Endothelial cell of umbilical vein (primary cell): ENCODE results near the gene PDE7B. TPM values are rescaled to one million over a fixed set of nuclear protein-coding genes. Genes with fewer than 3 reads are reported as not detected.

Experiments
- BruUV-seq: library from RNA; stranded (reverse); fragments of 400-500 nt; replicated peaks from 2 replicates; lab custom pipeline; 2021; lab: Mats Ljungman, UMichigan
- CTCF ChIA-PET: fragments of 300-600, 350-600 bp; sonication (Branson Sonifier 250); formaldehyde crosslinking; loops from one replicate; lab custom pipeline; 2021; ENCODE audit warnings: antibody characterized with exemption, inconsistent platforms; lab: Charles Lee
- POLR2A ChIA-PET: fragments of 300-600, 350-600 bp; sonication (Branson Sonifier 250); formaldehyde crosslinking; loops from one replicate; lab custom pipeline; 2021; ENCODE audit warnings: antibody characterized with exemption, inconsistent platforms; lab: Charles Lee
- DNase-seq: peaks from one replicate; pipeline ENCODE4 v3.0.0-alpha.2; 2011; ENCODE audit warnings: low read depth, low spot score
- FAIRE-seq: peaks from 2 replicates; lab custom pipeline; 2011; peaks lifted over from hg19 to GRCh38; lab: Jason Lieb, UNC
- H2AFZ ChIP-seq: 2 replicates; pipeline ENCODE4 v1.6.0; 2012; ENCODE audit warnings: low read depth, low read length, control low read depth, inconsistent platforms
- H3K27ac ChIP-seq: 2 replicates; pipeline ENCODE4 v1.5.1; 2011; ENCODE audit warnings: low read depth, mild to moderate bottlenecking, control low read depth, low read length, moderate library complexity; ENCODE audit not compliant: insufficient read depth
- H3K27me3 ChIP-seq, 2 experiments: 2 replicates each; pipeline versions ENCODE4 v1.6.0 to v1.6.1; 2011; ENCODE audit warnings: low read length in 2 of 2, mixed read lengths in 1 of 2; ENCODE audit not compliant: control insufficient read depth in 2 of 2, insufficient read depth in 2 of 2
- H3K36me3 ChIP-seq, 2 experiments: 2 replicates in 1 of 2; 3 replicates in 1 of 2; pipeline ENCODE4 v1.5.1; 2011; ENCODE audit warnings: low read length in 2 of 2, mild to moderate bottlenecking in 1 of 2, moderate library complexity in 1 of 2; ENCODE audit not compliant: control insufficient read depth in 2 of 2, insufficient read depth in 2 of 2; ENCODE audit errors: extremely low read depth in 1 of 2
- H3K4me1 ChIP-seq: 3 replicates; pipeline ENCODE4 v1.5.1; 2011; ENCODE audit warnings: mild to moderate bottlenecking, low read length; ENCODE audit not compliant: control insufficient read depth, insufficient read depth; ENCODE audit errors: extremely low read depth
- H3K4me2 ChIP-seq: 2 replicates; pipeline ENCODE4 v1.6.1; 2011; ENCODE audit warnings: low read length, control low read depth, mixed read lengths; ENCODE audit not compliant: insufficient read depth
- H3K4me3 ChIP-seq, 3 experiments: fragments of 200-600 bp in 1 of 3; sonication (generic), shearing (Covaris generic) in 1 of 3; replicated peaks in 1 of 3; 2 replicates each; pipeline ENCODE4 v1.5.1; 2011 to 2016; ENCODE audit warnings: control low read depth in 3 of 3, low read length in 3 of 3, mild to moderate bottlenecking in 2 of 3, inconsistent platforms in 1 of 3, low read depth in 1 of 3, moderate library complexity in 1 of 3; ENCODE audit not compliant: insufficient read depth in 1 of 3
- H3K79me2 ChIP-seq: 2 replicates; pipeline ENCODE4 v1.6.0; 2012; ENCODE audit warnings: low read length, inconsistent platforms; ENCODE audit not compliant: control insufficient read depth, insufficient read depth
- H3K9ac ChIP-seq: replicated peaks from 2 replicates; pipeline ENCODE3; 2011; ENCODE audit warnings: low read length, control low read depth; ENCODE audit not compliant: insufficient read depth; ENCODE audit errors: extremely low read depth
- H3K9me1 ChIP-seq: replicated peaks from 3 replicates; pipeline ENCODE4 v1.6.0; 2011; ENCODE audit warnings: mild to moderate bottlenecking, low read length; ENCODE audit not compliant: control insufficient read depth, insufficient read depth; ENCODE audit errors: extremely low read depth
- H3K9me3 ChIP-seq: replicated peaks from 2 replicates; pipeline ENCODE4 v1.5.1; 2012; ENCODE audit warnings: low read length, inconsistent platforms; ENCODE audit not compliant: control insufficient read depth, insufficient read depth
- H4K20me1 ChIP-seq: replicated peaks from 2 replicates; pipeline ENCODE3; 2011; ENCODE audit warnings: mild to moderate bottlenecking, low read length; ENCODE audit not compliant: control insufficient read depth, insufficient read depth; ENCODE audit errors: extremely low read depth
- CTCF ChIP-seq, 2 donors: IDR thresholded peaks; 1 replicate in 1 of 2; 2 replicates in 1 of 2; pipeline ENCODE4 v1.5.1; 2011; ENCODE audit warnings: low read length in 2 of 2, mild to moderate bottlenecking in 2 of 2, moderate library complexity in 2 of 2, control low read depth in 1 of 2, inconsistent platforms in 1 of 2, low read depth in 1 of 2; ENCODE audit not compliant: insufficient read depth in 1 of 2; ENCODE audit errors: extremely low read depth in 1 of 2
- EZH2 ChIP-seq: IDR thresholded peaks from 2 replicates; pipeline ENCODE4 v1.6.1; 2012; ENCODE audit warnings: borderline replicate concordance, low read depth, mild to moderate bottlenecking, moderate library complexity, low read length, inconsistent platforms; ENCODE audit not compliant: severe bottlenecking
- FOS ChIP-seq: IDR thresholded peaks from 2 replicates; pipeline ENCODE4 v1.6.1; 2011; ENCODE audit warnings: mild to moderate bottlenecking, low read length, moderate library complexity, borderline replicate concordance; ENCODE audit not compliant: insufficient read depth
- GATA2 ChIP-seq: IDR thresholded peaks from 2 replicates; pipeline ENCODE4 v1.7.0; 2011; ENCODE audit warnings: low read depth, mild to moderate bottlenecking, moderate library complexity, mixed read lengths, low read length; ENCODE audit not compliant: insufficient read length, insufficient read depth
- JUN ChIP-seq: IDR thresholded peaks from 2 replicates; pipeline ENCODE4 v1.6.1; 2011; ENCODE audit warnings: borderline replicate concordance, low read depth; ENCODE audit not compliant: insufficient read length, insufficient read depth
- MAX ChIP-seq: IDR thresholded peaks from 2 replicates; pipeline ENCODE4 v1.6.1; 2011; ENCODE audit not compliant: insufficient read depth, insufficient read length
- MYC ChIP-seq: IDR thresholded peaks from one replicate; pipeline ENCODE4 v1.6.1; 2011; ENCODE audit warnings: mild to moderate bottlenecking, low read depth, low read length
- POLR2A ChIP-seq: IDR thresholded peaks from 2 replicates; pipeline ENCODE4 v1.6.1; 2012; ENCODE audit warnings: low read depth, mild to moderate bottlenecking, control low read depth, low read length
- POLR2AphosphoS5 ChIP-seq: IDR thresholded peaks from 2 replicates; pipeline ENCODE4 v1.6.1; 2012; ENCODE audit warnings: low read depth, mild to moderate bottlenecking, control low read depth, low read length, moderate library complexity; ENCODE audit not compliant: insufficient read depth
- dilution Hi-C: fragments of 300-500 bp; cut with MboI; formaldehyde crosslinking; loops from one replicate; pipeline ENCODE4 v1.15.0; 2019; ENCODE audit warnings: low sequenced_read_pairs; ENCODE audit not compliant: extremely low pct_ligation_motif_present
- intact Hi-C: fragments of 100-400 bp; cut with micrococcal nuclease; formaldehyde crosslinking; loops from one replicate; pipeline ENCODE4 v1.10.0; 2022
- polyA plus RNA-seq, 4 experiments: library from polyadenylated mRNA; depleted of rRNA in 3 of 4; stranded (reverse) in 3 of 4; unstranded in 1 of 4; fragments of >200 nt; gene quantifications; 2 replicates each; pipeline versions ENCODE4 v1.2.1 to v1.2.3, GENCODE V29; 2011 to 2012; ENCODE audit warnings: missing spikeins in 1 of 4
- total RNA-seq: library from RNA; stranded (reverse); gene quantifications from 2 replicates; pipeline ENCODE4 v1.2.3, GENCODE V29; 2021

Gene PDE7B
- total and polyA plus RNA-seq, 2 donors (not counting 3 experiments of a cell fraction or from before 2014, with no cell fraction given) = 20.6 to 25.1 TPM

- CTCF ChIA-PET = interaction anchor here (1.0 to 1.9 kb wide), 3 partner anchors 9 to 340 kb away, joined by 3 to 5 read pairs (median 3); no protein-coding TSS in a partner anchor
- Histone ChIP-seq H3K4me1 (peaks cover 5% of the 10 kb centered on the region), H3K79me2 (no peaks in the 10 kb centered on the region), H3K9ac (no peak overlapping the region), H3K4me3 (no peak overlapping the region), H3K27me3 (no peaks in the 10 kb centered on the region), H3K9me3 (no peaks in the 10 kb centered on the region), H2AFZ (peak overlapping the region; percentile 19), H3K27ac (no peak overlapping the region), H4K20me1 (no peaks in the 10 kb centered on the region), H3K9me1 (no peaks in the 10 kb centered on the region), H3K4me2 (no peak overlapping the region), H3K36me3 (no peaks in the 10 kb centered on the region)
- intact Hi-C loops (no loop called here), dilution Hi-C loops (no loop called here)
- TF ChIP-seq GATA2 (no peak), CTCF (IDR thresholded peaks at IDR 0.05; ENCODE audit: extremely low read depth in 1 of 2, insufficient read depth in 1 of 2, low read depth in 1 of 2, low read length in 2 of 2) (no peak), MYC (no peak), POLR2A (no peak), POLR2AphosphoS5 (no peak), MAX (no peak), EZH2 (no peak), FOS (no peak), JUN (no peak)
- no peak for DNase-seq
- BruUV-seq = no TSS peak
- POLR2A ChIA-PET = no interaction called here
- FAIRE-seq = no peak
Measured at GRCh38 chr6:135876058-135876457, 24.6 kb downstream of the PDE7B start.
